Left lobe of liver (tissue), 1 donor: Measurements from ENCODE around the gene OGG1. TPM values are rescaled to one million over a fixed set of nuclear protein-coding genes. Genes with fewer than 3 reads are reported as not detected.

Experiments
- total RNA-seq: library from RNA; stranded (reverse); gene quantifications from one replicate; pipeline ENCODE4 v1.2.1, GENCODE V29; 2021
- donor health status: DM: no; HTN: yes; CAD: no.

OGG1 gene
- total RNA-seq, 1 donor from 2014 or later: 16.0 TPM

Other genes with a start within 250 kb of the OGG1 start
- gene LHFPL4, start 196.1 kb upstream of the OGG1 start, total RNA-seq: 0.28 TPM
- gene MTMR14, start 100.4 kb upstream of the OGG1 start, total RNA-seq: 18.7 TPM
- gene CPNE9, start 46.1 kb upstream of the OGG1 start, total RNA-seq: not detected
- gene BRPF1, start 18.2 kb upstream of the OGG1 start, total RNA-seq: 5.9 TPM
- 24.6 TPM for gene CAMK1, start 20.0 kb downstream of the OGG1 start, total RNA-seq
- gene TADA3, start 42.5 kb downstream of the OGG1 start, total RNA-seq: 25.8 TPM
- 42.1 TPM for gene ARPC4, start 43.1 kb downstream of the OGG1 start, total RNA-seq
- gene TTLL3, start 60.3 kb downstream of the OGG1 start, total RNA-seq: 7.1 TPM
- 21.1 TPM for gene RPUSD3, start 94.1 kb downstream of the OGG1 start, total RNA-seq
- gene CIDEC, start 130.3 kb downstream of the OGG1 start, total RNA-seq: 0.83 TPM
- 21.4 TPM for gene JAGN1, start 140.7 kb downstream of the OGG1 start, total RNA-seq
- 2.5 TPM for gene IL17RE, start 152.9 kb downstream of the OGG1 start, total RNA-seq
- 52.2 TPM for gene IL17RC, start 167.1 kb downstream of the OGG1 start, total RNA-seq
- gene CRELD1, start 183.9 kb downstream of the OGG1 start, total RNA-seq: 41.0 TPM
- 0.50 TPM for gene PRRT3, start 202.5 kb downstream of the OGG1 start, total RNA-seq
- 64.2 TPM for gene EMC3, start 236.9 kb downstream of the OGG1 start, total RNA-seq